Measurements from ENCODE around the gene PALB2. TPM values are rescaled to one million over a fixed set of nuclear protein-coding genes. Genes with fewer than 3 reads are reported as not detected.

Gene PALB2
- total RNA-seq (2013) = 8.4 TPM
- polyA plus RNA-seq (1 to 10 TPM; 2.3 to 3.3 (median 2.5) TPM), polyA minus RNA-seq (3.6 and 5.4 TPM in 2 replicates), total RNA-seq (2.9 to 19.4 (median 7.2) reads per million in 11 experiments)

DNA sequence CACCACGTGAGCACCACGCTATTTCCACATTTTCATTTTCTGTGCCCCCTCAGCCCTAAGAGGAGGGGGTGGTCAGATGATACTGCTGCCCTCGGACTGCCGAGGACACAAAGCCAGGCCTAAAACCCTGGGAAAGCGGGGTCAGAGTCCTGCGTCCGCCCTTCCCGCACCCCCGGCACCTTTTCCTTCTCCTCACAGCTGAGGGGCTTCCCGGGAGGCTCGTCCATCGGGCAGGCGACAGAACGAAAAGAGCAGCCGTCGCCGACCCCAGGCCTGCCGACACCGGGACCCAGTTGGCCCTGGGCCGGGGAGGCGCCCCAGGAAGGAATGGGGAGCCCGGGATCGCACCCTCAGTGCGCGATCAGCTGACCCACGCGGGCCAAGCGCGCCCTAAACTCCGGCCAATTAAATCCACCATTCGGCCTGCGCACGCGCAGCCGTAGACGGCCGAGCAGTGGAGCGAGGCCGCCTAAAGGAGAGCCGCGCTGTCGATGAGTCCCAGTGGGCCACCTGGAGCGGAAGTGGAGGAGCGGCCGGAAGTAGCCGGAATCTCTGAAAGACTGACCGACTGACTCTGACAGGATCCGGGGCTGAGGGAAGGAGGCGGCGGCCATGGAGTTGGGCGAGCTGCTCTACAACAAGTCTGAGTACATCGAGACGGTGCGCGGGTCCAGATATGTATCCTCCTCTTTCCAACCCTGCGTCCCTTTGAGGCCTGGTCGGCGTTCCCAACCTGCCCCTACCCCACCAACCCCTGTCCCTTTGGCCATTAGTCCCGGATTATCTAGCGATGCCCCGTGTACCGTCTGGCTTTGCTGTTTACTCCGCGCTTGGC lies at the start of gene PALB2, which contains the start of gene DCTN5:
TSS of gene PALB2 (minus strand) at position 380 of the 835 bp plus-strand sequence. CDS start at position 227, 153 bp downstream.
TSS of gene DCTN5 (plus strand) at position 536 of the 835 bp plus-strand sequence. CDS start at position 613, 77 bp downstream.
- H3K4me1 Mint-ChIP-seq = peaks cover 18% of the 10 kb centered on the region
- Histone ChIP-seq H3K79me2 (ENCODE audit: insufficient read depth, low read length) (peaks cover 71% of the 10 kb centered on the region), H3K4me2 (replicated peaks; ENCODE audit: extremely low read depth, low read length, poor library complexity, severe bottlenecking) (peak within 1 kb of the TSS; percentile 100), H3K27ac (ENCODE audit: low read depth in 1 of 2, low read length in 2 of 2) (peak within 1 kb of the TSS; percentile 71 to 98), H3K9me3 (replicated peaks in 1 of 2; ENCODE audit: control insufficient read depth in 1 of 2, insufficient read depth in 1 of 2, low read length in 2 of 2) (no peaks in the 10 kb centered on the region), H3K4me1 (ENCODE audit: control insufficient read depth in 1 of 2, insufficient read depth in 2 of 2, low read length in 2 of 2) (peaks cover 21 to 24% of the 10 kb centered on the region in 2 donors), H4K20me1 (ENCODE audit: insufficient read depth, low read length) (peaks cover 4% of the 10 kb centered on the region), H3K9ac (ENCODE audit: insufficient read depth, low read length, poor library complexity, severe bottlenecking) (peak within 1 kb of the TSS; percentile 92), H3K27me3 (ENCODE audit: control insufficient read depth in 2 of 2, insufficient read depth in 2 of 2, low read length in 2 of 2) (no peaks in the 10 kb centered on the region), H3K4me3 (replicated peaks in 1 of 3; ENCODE audit: low read depth in 2 of 3, low read length in 3 of 3) (peak within 1 kb of the TSS; percentile 85 to 100 (median 85)), H2AFZ (ENCODE audit: insufficient read depth, low read depth, low read length, poor library complexity, severe bottlenecking) (peak within 1 kb of the TSS; percentile 94), H3K36me3 (replicated peaks in 1 of 2; ENCODE audit: control insufficient read depth in 1 of 2, insufficient read depth in 2 of 2, low read length in 2 of 2) (peaks cover 21 to 42% of the 10 kb centered on the region in 2 donors)
- H3K36me3 Mint-ChIP-seq = peaks cover 20 to 48% of the 10 kb centered on the region in 2 donors
- intact Hi-C loops (cut with micrococcal nuclease) = loop anchor here in 1 of 2 donors (10.0 kb wide), 1 partner anchor 126 kb away; the partner anchor contains the start of gene GGA2
- H3K4me3 Mint-ChIP-seq = peak within 1 kb of the TSS; percentile 98
- DNase-seq = peak; percentile 91 to 96 (median 92)
- no peaks in the 10 kb centered on the region for H3K9me3 Mint-ChIP-seq
- TF ChIP-seq, protein P1, sequence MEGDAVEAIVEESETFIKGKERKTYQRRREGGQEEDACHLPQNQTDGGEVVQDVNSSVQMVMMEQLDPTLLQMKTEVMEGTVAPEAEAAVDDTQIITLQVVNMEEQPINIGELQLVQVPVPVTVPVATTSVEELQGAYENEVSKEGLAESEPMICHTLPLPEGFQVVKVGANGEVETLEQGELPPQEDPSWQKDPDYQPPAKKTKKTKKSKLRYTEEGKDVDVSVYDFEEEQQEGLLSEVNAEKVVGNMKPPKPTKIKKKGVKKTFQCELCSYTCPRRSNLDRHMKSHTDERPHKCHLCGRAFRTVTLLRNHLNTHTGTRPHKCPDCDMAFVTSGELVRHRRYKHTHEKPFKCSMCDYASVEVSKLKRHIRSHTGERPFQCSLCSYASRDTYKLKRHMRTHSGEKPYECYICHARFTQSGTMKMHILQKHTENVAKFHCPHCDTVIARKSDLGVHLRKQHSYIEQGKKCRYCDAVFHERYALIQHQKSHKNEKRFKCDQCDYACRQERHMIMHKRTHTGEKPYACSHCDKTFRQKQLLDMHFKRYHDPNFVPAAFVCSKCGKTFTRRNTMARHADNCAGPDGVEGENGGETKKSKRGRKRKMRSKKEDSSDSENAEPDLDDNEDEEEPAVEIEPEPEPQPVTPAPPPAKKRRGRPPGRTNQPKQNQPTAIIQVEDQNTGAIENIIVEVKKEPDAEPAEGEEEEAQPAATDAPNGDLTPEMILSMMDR (IDR thresholded peaks at IDR 0.05) = no peak
- WGBS (ENCODE audit: insufficient coverage) = under 1% methylated on average over 55 of the region's 64 CpGs
- H3K27me3 Mint-ChIP-seq (ENCODE audit: low read depth in 3 of 3) = no peaks in the 10 kb centered on the region
- peak within 1 kb of the TSS; percentile 93 to 97 (median 95) for H3K27ac Mint-ChIP-seq

DNA sequence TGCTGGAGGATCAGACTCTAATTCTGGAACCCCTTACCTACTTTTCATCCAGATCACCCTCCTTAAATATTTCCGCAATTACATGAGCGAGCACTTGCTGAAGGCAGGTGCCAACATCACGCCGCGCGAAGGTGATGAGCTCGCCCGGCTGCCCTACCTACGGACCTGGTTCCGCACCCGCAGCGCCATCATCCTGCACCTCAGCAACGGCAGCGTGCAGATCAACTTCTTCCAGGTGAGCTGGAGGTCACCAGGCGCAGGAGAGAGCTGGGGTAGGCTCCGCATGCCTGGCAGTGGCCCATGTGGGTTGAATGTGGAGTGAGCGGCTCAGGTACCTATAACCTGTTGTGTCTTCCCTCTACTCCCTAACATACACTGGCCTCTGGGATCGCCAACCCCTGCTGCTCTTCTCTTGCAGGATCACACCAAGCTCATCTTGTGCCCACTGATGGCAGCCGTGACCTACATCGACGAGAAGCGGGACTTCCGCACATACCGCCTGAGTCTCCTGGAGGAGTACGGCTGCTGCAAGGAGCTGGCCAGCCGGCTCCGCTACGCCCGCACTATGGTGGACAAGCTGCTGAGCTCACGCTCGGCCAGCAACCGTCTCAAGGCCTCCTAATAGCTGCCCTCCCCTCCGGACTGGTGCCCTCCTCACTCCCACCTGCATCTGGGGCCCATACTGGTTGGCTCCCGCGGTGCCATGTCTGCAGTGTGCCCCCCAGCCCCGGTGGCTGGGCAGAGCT lies 48.5 kb upstream of the PALB2 start:
- Histone ChIP-seq H3K4me3 (replicated peaks in 1 of 3; ENCODE audit: low read depth in 2 of 3, low read length in 3 of 3) (no peak overlapping the region), H3K79me2 (ENCODE audit: insufficient read depth, low read length) (peaks cover 25% of the 10 kb centered on the region), H3K4me1 (ENCODE audit: control insufficient read depth in 1 of 2, insufficient read depth in 2 of 2, low read length in 2 of 2) (peaks cover 0 to 2% of the 10 kb centered on the region in 2 donors), H3K27ac (ENCODE audit: low read depth in 1 of 2, low read length in 2 of 2) (no peak overlapping the region), H3K36me3 (replicated peaks in 1 of 2; ENCODE audit: control insufficient read depth in 1 of 2, insufficient read depth in 2 of 2, low read length in 2 of 2) (peaks cover 60 to 82% of the 10 kb centered on the region in 2 donors), H4K20me1 (ENCODE audit: insufficient read depth, low read length) (no peaks in the 10 kb centered on the region), H3K9me3 (replicated peaks in 1 of 2; ENCODE audit: control insufficient read depth in 1 of 2, insufficient read depth in 1 of 2, low read length in 2 of 2) (no peaks in the 10 kb centered on the region), H3K4me2 (replicated peaks; ENCODE audit: extremely low read depth, low read length, poor library complexity, severe bottlenecking) (no peak overlapping the region), H2AFZ (ENCODE audit: insufficient read depth, low read depth, low read length, poor library complexity, severe bottlenecking) (no peak overlapping the region), H3K9ac (ENCODE audit: insufficient read depth, low read length, poor library complexity, severe bottlenecking) (no peak overlapping the region), H3K27me3 (ENCODE audit: control insufficient read depth in 2 of 2, insufficient read depth in 2 of 2, low read length in 2 of 2) (no peaks in the 10 kb centered on the region)
- H3K9me3 Mint-ChIP-seq = no peaks in the 10 kb centered on the region
- no peak overlapping the region for H3K4me3 Mint-ChIP-seq
- 98% methylated on average over 28 of the region's 36 CpGs for WGBS (ENCODE audit: insufficient coverage)
- TF ChIP-seq, protein P1 (IDR thresholded peaks at IDR 0.05) = no peak
- intact Hi-C loops (cut with micrococcal nuclease) = no loop called here
- DNase-seq = no peak
- peaks cover 5% of the 10 kb centered on the region for H3K4me1 Mint-ChIP-seq
- peaks cover 69 to 83% of the 10 kb centered on the region in 2 donors for H3K36me3 Mint-ChIP-seq
- peaks cover under 1 to 4% (median 1%) of the 10 kb centered on the region in 3 donors for H3K27me3 Mint-ChIP-seq (ENCODE audit: low read depth in 3 of 3)
- peak overlapping the region in 3 of 7 donors; percentile 8 to 69 (median 40) for H3K27ac Mint-ChIP-seq

Measured in CD14-positive monocyte (primary cell).